DOHH2 (cell line): Measurements from ENCODE around the gene ZNF280A.
"Not testable (repeated sequence)": the region's sequence is repeated elsewhere in the genome, so short reads cannot be mapped to it uniquely, and the experiment has no call there.

Source experiments
- H3F3A ChIP-seq: fragments of 200-600 bp; sonication (generic), shearing (Covaris generic); 2 replicates; pipeline ENCODE4 v1.6.0; 2016; ENCODE audit warnings: antibody characterized with exemption, mild to moderate bottlenecking; ENCODE audit not compliant: control insufficient read depth, insufficient read depth
- H3K27ac ChIP-seq: fragments of 200-600 bp; sonication (generic); 2 replicates; pipeline ENCODE4 v1.5.1; 2014; ENCODE audit warnings: low read depth, mild to moderate bottlenecking, low read length, moderate library complexity
- H3K27me3 ChIP-seq: fragments of 200-600 bp; sonication (generic); 2 replicates; pipeline ENCODE4 v1.6.1; 2014; ENCODE audit warnings: mild to moderate bottlenecking, low read length, mixed read lengths; ENCODE audit not compliant: control insufficient read depth
- H3K36me3 ChIP-seq: fragments of 200-600 bp; sonication (generic); 2 replicates; pipeline ENCODE4 v1.6.1; 2014; ENCODE audit warnings: mild to moderate bottlenecking, low read length, moderate library complexity, mixed read lengths; ENCODE audit not compliant: control insufficient read depth
- H3K4me1 ChIP-seq: fragments of 200-600 bp; sonication (generic); 2 replicates; pipeline ENCODE4 v1.6.1; 2014; ENCODE audit warnings: mild to moderate bottlenecking, low read length, mixed read lengths; ENCODE audit not compliant: control insufficient read depth
- H3K4me2 ChIP-seq: fragments of 200-600 bp; sonication (generic); 2 replicates; pipeline ENCODE4 v1.6.0; 2014; ENCODE audit warnings: mild to moderate bottlenecking, low read length, moderate library complexity
- H3K4me3 ChIP-seq: fragments of 200-600 bp; sonication (generic); 2 replicates; pipeline ENCODE4 v1.5.1; 2014; ENCODE audit warnings: mild to moderate bottlenecking, low read length, mixed read lengths
- H3K79me2 ChIP-seq: fragments of 200-600 bp; sonication (generic); 2 replicates; pipeline ENCODE4 v1.6.1; 2014; ENCODE audit warnings: mild to moderate bottlenecking, low read length, mixed read lengths; ENCODE audit not compliant: control insufficient read depth
- H3K9me2 ChIP-seq: fragments of 200-600 bp; sonication (generic); replicated peaks from 2 replicates; pipeline ENCODE4 v1.6.1; 2014; ENCODE audit warnings: mild to moderate bottlenecking, low read length, mixed read lengths; ENCODE audit not compliant: control insufficient read depth
- H3K9me3 ChIP-seq: fragments of 200-600 bp; sonication (generic); 2 replicates; pipeline ENCODE4 v1.6.1; 2014; ENCODE audit warnings: antibody characterized with exemption, low read length, mixed read lengths; ENCODE audit not compliant: control insufficient read depth, insufficient read depth
- H4K20me1 ChIP-seq: fragments of 200-600 bp; sonication (generic); 2 replicates; pipeline ENCODE4 v1.6.0; 2014; ENCODE audit warnings: low read depth, mild to moderate bottlenecking, antibody characterized with exemption, low read length, moderate library complexity; ENCODE audit not compliant: control insufficient read depth, insufficient read depth
- CTCF ChIP-seq: fragments of 200-600 bp; sonication (generic); IDR thresholded peaks from one replicate; pipeline ENCODE4 v1.5.1; 2014; ENCODE audit warnings: antibody characterized with exemption, mild to moderate bottlenecking, low read depth, low read length; ENCODE audit not compliant: poor library complexity, severe bottlenecking
- EZH2phosphoT487 ChIP-seq: fragments of 200-600 bp; sonication (generic); IDR thresholded peaks from 2 replicates; pipeline ENCODE4 v1.6.1; 2017; ENCODE audit warnings: borderline replicate concordance, mild to moderate bottlenecking, antibody characterized with exemption, low read length, moderate library complexity, mixed read lengths

Gene ZNF280A

GRCh38 chr22:22533863-22534262 lies 13.8 kb upstream of the ZNF280A start:
- Histone ChIP-seq H3K9me2 (no peaks in the 10 kb centered on the region), H3K9me3 (no peaks in the 10 kb centered on the region), H3K79me2 (no peaks in the 10 kb centered on the region), H3F3A (no peaks in the 10 kb centered on the region), H3K36me3 (no peaks in the 10 kb centered on the region), H3K4me2 (no peak overlapping the region), H3K27ac (no peak overlapping the region), H3K4me3 (no peak overlapping the region), H3K4me1 (no peaks in the 10 kb centered on the region), H3K27me3 (no peaks in the 10 kb centered on the region), H4K20me1 (no peaks in the 10 kb centered on the region)
- no peak for TF ChIP-seq EZH2phosphoT487
- TF ChIP-seq CTCF: no peak

- Histone ChIP-seq H3K36me3 (no peaks in the 10 kb centered on the region), H3K4me1 (no peaks in the 10 kb centered on the region), H3F3A (no peaks in the 10 kb centered on the region), H3K9me2 (no peaks in the 10 kb centered on the region), H3K4me2 (no peak overlapping the region), H3K4me3 (no peak overlapping the region), H3K79me2 (no peaks in the 10 kb centered on the region), H3K27ac (no peak overlapping the region), H4K20me1 (no peaks in the 10 kb centered on the region), H3K9me3 (no peaks in the 10 kb centered on the region), H3K27me3 (no peaks in the 10 kb centered on the region)
- no peak for TF ChIP-seq CTCF
- TF ChIP-seq EZH2phosphoT487: no peak
These were observed 13.3 kb upstream of the ZNF280A start for GRCh38 chr22:22533417-22533816.

- not testable (repeated sequence) for H4K20me1 ChIP-seq, H3K79me2 ChIP-seq, H3K27ac ChIP-seq, H3F3A ChIP-seq, H3K27me3 ChIP-seq, H3K4me1 ChIP-seq, H3K4me3 ChIP-seq, H3K4me2 ChIP-seq, H3K36me3 ChIP-seq, H3K9me3 ChIP-seq, H3K9me2 ChIP-seq
These were observed 12.5 kb upstream of the ZNF280A start for GRCh38 chr22:22532547-22533071.

GRCh38 chr22:22531770-22532546 lies 11.9 kb upstream of the ZNF280A start:
- Histone ChIP-seq H3K4me2 (no peak overlapping the region), H4K20me1 (no peaks in the 10 kb centered on the region), H3K36me3 (no peaks in the 10 kb centered on the region), H3K27me3 (no peaks in the 10 kb centered on the region), H3K79me2 (no peaks in the 10 kb centered on the region), H3F3A (no peaks in the 10 kb centered on the region), H3K9me3 (no peaks in the 10 kb centered on the region), H3K27ac (no peak overlapping the region), H3K4me3 (no peak overlapping the region), H3K4me1 (no peaks in the 10 kb centered on the region), H3K9me2 (no peaks in the 10 kb centered on the region)
- TF ChIP-seq CTCF: no peak
- TF ChIP-seq EZH2phosphoT487: no peak
